ENCODE measurements around the gene SPTBN4.
"Not testable (repeated sequence)": the region's sequence is repeated elsewhere in the genome, so short reads cannot be mapped to it uniquely, and the experiment has no call there.

The SPTBN4 gene

GRCh38 chr19:40539070-40539469, 72.3 kb downstream of the SPTBN4 start:
- Histone ChIP-seq H3K4me3 (ENCODE audit: insufficient read depth, low read length, poor library complexity, severe bottlenecking) (no peak overlapping the region), H2AFZ (ENCODE audit: low read depth, low read length, severe bottlenecking) (no peak overlapping the region), H3F3A (ENCODE audit: insufficient read depth) (no peaks in the 10 kb centered on the region), H3K9me2 (replicated peaks; ENCODE audit: insufficient read depth, low read length) (no peaks in the 10 kb centered on the region), H3K79me2 (ENCODE audit: insufficient read depth, low read length) (no peaks in the 10 kb centered on the region), H3K9ac (ENCODE audit: low read length) (no peak overlapping the region), H3K27me3 (ENCODE audit: low read length) (no peaks in the 10 kb centered on the region), H3K27ac (ENCODE audit: low read depth, low read length) (no peak overlapping the region), H3K9me3 (ENCODE audit: insufficient read depth, low read length) (no peaks in the 10 kb centered on the region), H3K36me3 (ENCODE audit: low read length) (no peaks in the 10 kb centered on the region), H3K4me2 (ENCODE audit: low read depth, low read length, poor library complexity, severe bottlenecking) (no peak overlapping the region), H4K20me1 (ENCODE audit: low read depth, low read length) (no peaks in the 10 kb centered on the region)
- no peak for TF ChIP-seq CTCF (IDR thresholded peaks at IDR 0.05; ENCODE audit: insufficient read depth, low read length, poor library complexity, severe bottlenecking)
- no peak for TF ChIP-seq EZH2phosphoT487 (conservative IDR thresholded peaks at IDR 0.05; ENCODE audit: low read length)

- H3K27ac ChIP-seq (ENCODE audit: low read depth, low read length), result no peak overlapping the region
- TF ChIP-seq CTCF (IDR thresholded peaks at IDR 0.05; ENCODE audit: insufficient read depth, low read length, poor library complexity, severe bottlenecking) (no peak), EZH2phosphoT487 (conservative IDR thresholded peaks at IDR 0.05; ENCODE audit: low read length) (no peak)
- H3K9ac ChIP-seq (ENCODE audit: low read length), result no peak overlapping the region
- H3K4me3 ChIP-seq (ENCODE audit: insufficient read depth, low read length, poor library complexity, severe bottlenecking), result no peak overlapping the region
- H3K27me3 ChIP-seq (ENCODE audit: low read length), result no peaks in the 10 kb centered on the region
- no peaks in the 10 kb centered on the region for H3K9me3 ChIP-seq (ENCODE audit: insufficient read depth, low read length)
- H4K20me1 ChIP-seq (ENCODE audit: low read depth, low read length), result no peaks in the 10 kb centered on the region
- H3F3A ChIP-seq (ENCODE audit: insufficient read depth), result no peaks in the 10 kb centered on the region
- no peak overlapping the region for H3K4me2 ChIP-seq (ENCODE audit: low read depth, low read length, poor library complexity, severe bottlenecking)
- H2AFZ ChIP-seq (ENCODE audit: low read depth, low read length, severe bottlenecking), result no peak overlapping the region
- H3K36me3 ChIP-seq (ENCODE audit: low read length), result no peaks in the 10 kb centered on the region
- H3K9me2 ChIP-seq (replicated peaks; ENCODE audit: insufficient read depth, low read length), result no peaks in the 10 kb centered on the region
- no peaks in the 10 kb centered on the region for H3K79me2 ChIP-seq (ENCODE audit: insufficient read depth, low read length)
These were observed 75.5 kb downstream of the SPTBN4 start for GRCh38 chr19:40542202-40542859.

- Histone ChIP-seq H3K9me3 (ENCODE audit: insufficient read depth, low read length) (no peaks in the 10 kb centered on the region), H2AFZ (ENCODE audit: low read depth, low read length, severe bottlenecking) (no peak overlapping the region), H3K9ac (ENCODE audit: low read length) (no peak overlapping the region), H3K4me2 (ENCODE audit: low read depth, low read length, poor library complexity, severe bottlenecking) (no peak overlapping the region), H3K4me3 (ENCODE audit: insufficient read depth, low read length, poor library complexity, severe bottlenecking) (no peak overlapping the region), H3K27ac (ENCODE audit: low read depth, low read length) (no peak overlapping the region), H3K79me2 (ENCODE audit: insufficient read depth, low read length) (no peaks in the 10 kb centered on the region), H3K36me3 (ENCODE audit: low read length) (no peaks in the 10 kb centered on the region), H3F3A (ENCODE audit: insufficient read depth) (no peaks in the 10 kb centered on the region), H3K27me3 (ENCODE audit: low read length) (no peaks in the 10 kb centered on the region), H4K20me1 (ENCODE audit: low read depth, low read length) (no peaks in the 10 kb centered on the region), H3K9me2 (replicated peaks; ENCODE audit: insufficient read depth, low read length) (no peaks in the 10 kb centered on the region)
- TF ChIP-seq EZH2phosphoT487 (conservative IDR thresholded peaks at IDR 0.05; ENCODE audit: low read length) (no peak), CTCF (IDR thresholded peaks at IDR 0.05; ENCODE audit: insufficient read depth, low read length, poor library complexity, severe bottlenecking) (no peak)
These were observed 76.3 kb downstream of the SPTBN4 start for GRCh38 chr19:40543029-40543597.

- not testable (repeated sequence) for H2AFZ ChIP-seq (ENCODE audit: low read depth, low read length, severe bottlenecking); H3K9me3 ChIP-seq (ENCODE audit: insufficient read depth, low read length); H3K4me2 ChIP-seq (ENCODE audit: low read depth, low read length, poor library complexity, severe bottlenecking); H4K20me1 ChIP-seq (ENCODE audit: low read depth, low read length); H3K27ac ChIP-seq (ENCODE audit: low read depth, low read length); H3K9me2 ChIP-seq (replicated peaks; ENCODE audit: insufficient read depth, low read length); H3K9ac ChIP-seq (ENCODE audit: low read length); H3K36me3 ChIP-seq (ENCODE audit: low read length); H3K79me2 ChIP-seq (ENCODE audit: insufficient read depth, low read length); H3F3A ChIP-seq (ENCODE audit: insufficient read depth); H3K4me3 ChIP-seq (ENCODE audit: insufficient read depth, low read length, poor library complexity, severe bottlenecking); H3K27me3 ChIP-seq (ENCODE audit: low read length)
These were observed 79.5 kb downstream of the SPTBN4 start for GRCh38 chr19:40546153-40546841.

GRCh38 chr19:40547190-40547589, 80.4 kb downstream of the SPTBN4 start:
- H3K9me2 ChIP-seq (replicated peaks; ENCODE audit: insufficient read depth, low read length); H3K4me3 ChIP-seq (ENCODE audit: insufficient read depth, low read length, poor library complexity, severe bottlenecking); H3K9ac ChIP-seq (ENCODE audit: low read length); H3K4me2 ChIP-seq (ENCODE audit: low read depth, low read length, poor library complexity, severe bottlenecking); H3K9me3 ChIP-seq (ENCODE audit: insufficient read depth, low read length); H3K27me3 ChIP-seq (ENCODE audit: low read length); H3K36me3 ChIP-seq (ENCODE audit: low read length); H2AFZ ChIP-seq (ENCODE audit: low read depth, low read length, severe bottlenecking); H3F3A ChIP-seq (ENCODE audit: insufficient read depth); H3K27ac ChIP-seq (ENCODE audit: low read depth, low read length); H4K20me1 ChIP-seq (ENCODE audit: low read depth, low read length); H3K79me2 ChIP-seq (ENCODE audit: insufficient read depth, low read length): not testable (repeated sequence)

All from SU-DHL-6 (cell line).